ENCODE data around the gene KCNJ3.
"Not testable (repeated sequence)": the region's sequence is repeated elsewhere in the genome, so short reads cannot be mapped to it uniquely, and the experiment has no call there.

The KCNJ3 gene

DNA sequence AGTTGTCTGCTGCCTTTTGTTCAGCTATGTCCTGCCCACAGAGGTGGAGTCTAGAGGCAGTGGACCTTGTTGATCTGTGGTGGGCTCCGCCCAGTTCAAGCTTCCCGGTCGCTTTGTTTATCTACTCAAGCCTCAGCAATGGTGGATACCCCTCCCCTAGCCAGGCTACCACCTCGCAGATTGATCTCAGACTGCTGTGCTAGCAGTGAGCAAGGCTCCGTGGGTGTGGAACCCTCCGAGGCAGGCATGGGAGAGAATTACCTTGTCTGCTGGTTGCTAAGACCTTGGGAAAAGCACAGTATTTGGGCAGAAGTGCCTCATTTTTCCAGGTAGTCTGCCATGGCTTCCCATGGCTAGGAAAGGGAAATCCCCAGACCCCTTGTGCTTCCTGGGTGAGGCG, 146.0 kb downstream of the KCNJ3 start:
- in situ Hi-C loops (cut with HindIII; ENCODE audit: low sequenced_read_pairs), result no loop called here
- TF ChIP-seq, protein P1, sequence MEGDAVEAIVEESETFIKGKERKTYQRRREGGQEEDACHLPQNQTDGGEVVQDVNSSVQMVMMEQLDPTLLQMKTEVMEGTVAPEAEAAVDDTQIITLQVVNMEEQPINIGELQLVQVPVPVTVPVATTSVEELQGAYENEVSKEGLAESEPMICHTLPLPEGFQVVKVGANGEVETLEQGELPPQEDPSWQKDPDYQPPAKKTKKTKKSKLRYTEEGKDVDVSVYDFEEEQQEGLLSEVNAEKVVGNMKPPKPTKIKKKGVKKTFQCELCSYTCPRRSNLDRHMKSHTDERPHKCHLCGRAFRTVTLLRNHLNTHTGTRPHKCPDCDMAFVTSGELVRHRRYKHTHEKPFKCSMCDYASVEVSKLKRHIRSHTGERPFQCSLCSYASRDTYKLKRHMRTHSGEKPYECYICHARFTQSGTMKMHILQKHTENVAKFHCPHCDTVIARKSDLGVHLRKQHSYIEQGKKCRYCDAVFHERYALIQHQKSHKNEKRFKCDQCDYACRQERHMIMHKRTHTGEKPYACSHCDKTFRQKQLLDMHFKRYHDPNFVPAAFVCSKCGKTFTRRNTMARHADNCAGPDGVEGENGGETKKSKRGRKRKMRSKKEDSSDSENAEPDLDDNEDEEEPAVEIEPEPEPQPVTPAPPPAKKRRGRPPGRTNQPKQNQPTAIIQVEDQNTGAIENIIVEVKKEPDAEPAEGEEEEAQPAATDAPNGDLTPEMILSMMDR (IDR thresholded peaks at IDR 0.05; ENCODE audit: low read depth, low read length), result no peak
- DNase-seq (ENCODE audit: low read depth, low spot score), result no peak
- no peak overlapping the region for H3K4me3 ChIP-seq (ENCODE audit: low read depth, low read length)

DNA sequence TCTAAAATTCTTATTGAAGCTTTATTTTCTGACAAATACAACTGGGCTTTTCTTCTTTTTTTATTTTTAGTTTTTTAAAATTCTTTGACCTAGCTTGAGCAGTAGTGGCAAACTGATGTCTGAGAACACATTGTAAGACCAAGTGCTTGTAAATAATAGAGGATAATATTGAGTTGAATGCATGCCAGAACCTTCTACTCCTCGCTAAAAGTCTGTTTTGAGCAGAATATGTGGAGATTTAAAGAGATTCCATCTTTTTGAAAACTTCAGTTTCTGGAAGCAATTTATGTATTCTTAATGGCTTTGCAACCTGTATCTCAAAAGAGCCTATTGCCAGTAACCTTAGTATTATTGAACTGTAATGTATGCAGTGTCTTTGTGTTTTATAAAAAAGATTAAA, 148.3 kb downstream of the KCNJ3 start:
- TF ChIP-seq, protein P1 (IDR thresholded peaks at IDR 0.05; ENCODE audit: low read depth, low read length), result no peak
- in situ Hi-C loops (cut with HindIII; ENCODE audit: low sequenced_read_pairs), result no loop called here
- no peak overlapping the region for H3K4me3 ChIP-seq (ENCODE audit: low read depth, low read length)
- no peak for DNase-seq (ENCODE audit: low read depth, low spot score)

DNA sequence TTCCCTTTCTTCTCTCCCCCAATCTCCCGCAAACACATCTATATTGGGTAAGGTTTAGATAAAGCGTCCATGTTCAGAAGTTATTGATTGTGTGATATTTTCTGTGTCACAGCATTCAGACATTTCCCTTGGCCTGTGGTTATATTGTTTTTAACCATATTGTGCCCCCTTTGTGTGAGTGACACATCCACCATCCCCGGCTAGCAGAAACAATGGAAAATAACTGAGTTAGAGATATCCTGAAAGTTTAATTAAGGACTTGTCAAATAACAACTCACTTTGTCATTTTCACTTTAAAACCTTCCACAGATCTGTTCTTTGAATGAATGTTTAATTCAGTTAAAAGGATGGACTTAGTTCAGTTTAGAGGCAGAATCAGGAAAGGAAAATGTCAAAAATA, 151.0 kb downstream of the KCNJ3 start:
- DNase-seq (ENCODE audit: low read depth, low spot score), result no peak
- in situ Hi-C loops (cut with HindIII; ENCODE audit: low sequenced_read_pairs), result no loop called here
- TF ChIP-seq, protein P1 (IDR thresholded peaks at IDR 0.05; ENCODE audit: low read depth, low read length), result no peak
- H3K4me3 ChIP-seq (ENCODE audit: low read depth, low read length), result no peak overlapping the region

DNA sequence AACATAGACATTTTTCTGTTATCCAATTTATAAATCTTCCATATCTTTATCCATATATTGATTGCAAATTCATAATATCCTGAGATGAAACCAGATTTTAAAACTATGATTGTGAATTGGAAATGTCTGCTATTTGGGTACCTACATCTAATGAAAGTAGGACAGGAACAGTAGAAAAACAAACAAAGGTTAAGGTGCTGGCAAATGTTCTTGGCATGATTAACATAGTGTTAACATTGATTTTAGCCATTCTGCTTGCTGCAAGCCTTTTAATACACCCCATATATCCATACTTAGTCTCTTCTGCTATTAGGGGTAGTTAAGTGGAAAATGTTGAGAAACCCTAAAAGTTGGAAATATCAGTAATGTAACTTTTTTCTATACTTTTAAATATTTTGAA, 152.0 kb downstream of the KCNJ3 start:
- H3K4me3 ChIP-seq (ENCODE audit: low read depth, low read length), result no peak overlapping the region
- TF ChIP-seq, protein P1 (IDR thresholded peaks at IDR 0.05; ENCODE audit: low read depth, low read length), result no peak
- no peak for DNase-seq (ENCODE audit: low read depth, low spot score)
- in situ Hi-C loops (cut with HindIII; ENCODE audit: low sequenced_read_pairs), result no loop called here

DNA sequence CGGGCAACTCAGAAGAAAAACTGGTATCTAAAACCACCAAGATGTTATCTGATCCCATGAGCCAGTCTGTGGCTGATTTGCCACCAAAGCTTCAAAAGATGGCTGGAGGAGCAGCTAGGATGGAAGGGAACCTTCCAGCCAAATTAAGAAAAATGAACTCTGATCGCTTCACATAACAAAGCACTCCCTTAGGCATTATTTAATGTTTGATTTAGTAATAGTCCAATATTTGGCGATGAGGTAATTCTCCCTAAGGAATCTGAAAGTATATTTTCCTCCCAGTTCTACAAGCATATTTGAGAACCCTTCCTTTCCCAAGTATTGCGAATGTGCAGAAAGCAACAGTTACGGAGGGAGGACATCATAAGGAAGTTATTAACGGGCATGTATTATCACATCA, 156.6 kb downstream of the KCNJ3 start:
- no peak overlapping the region for H3K4me3 ChIP-seq (ENCODE audit: low read depth, low read length)
- no peak for DNase-seq (ENCODE audit: low read depth, low spot score)
- TF ChIP-seq, protein P1 (IDR thresholded peaks at IDR 0.05; ENCODE audit: low read depth, low read length), result no peak
- in situ Hi-C loops (cut with HindIII; ENCODE audit: low sequenced_read_pairs), result no loop called here

DNA sequence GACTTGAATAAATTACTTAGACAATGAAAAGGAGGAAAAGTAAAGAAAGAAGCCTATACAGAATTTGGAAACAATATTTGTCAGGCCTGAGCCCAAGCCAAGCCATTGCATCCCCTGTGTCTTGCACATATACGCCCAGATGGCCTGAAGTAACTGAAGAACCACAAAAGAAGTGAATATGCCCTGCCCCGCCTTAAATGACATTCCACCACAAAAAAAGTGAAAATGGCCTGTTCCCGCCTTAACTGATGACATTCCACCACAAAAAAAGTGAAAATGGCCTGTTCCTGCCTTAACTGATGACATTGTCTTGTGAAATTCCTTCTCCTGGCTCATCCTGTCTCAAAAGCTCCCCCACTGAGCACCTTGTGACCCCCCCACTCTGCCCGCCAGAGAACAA, 168.7 kb downstream of the KCNJ3 start:
- in situ Hi-C loops (cut with HindIII; ENCODE audit: low sequenced_read_pairs); H3K4me3 ChIP-seq (ENCODE audit: low read depth, low read length); DNase-seq (ENCODE audit: low read depth, low spot score): not testable (repeated sequence)

DNA sequence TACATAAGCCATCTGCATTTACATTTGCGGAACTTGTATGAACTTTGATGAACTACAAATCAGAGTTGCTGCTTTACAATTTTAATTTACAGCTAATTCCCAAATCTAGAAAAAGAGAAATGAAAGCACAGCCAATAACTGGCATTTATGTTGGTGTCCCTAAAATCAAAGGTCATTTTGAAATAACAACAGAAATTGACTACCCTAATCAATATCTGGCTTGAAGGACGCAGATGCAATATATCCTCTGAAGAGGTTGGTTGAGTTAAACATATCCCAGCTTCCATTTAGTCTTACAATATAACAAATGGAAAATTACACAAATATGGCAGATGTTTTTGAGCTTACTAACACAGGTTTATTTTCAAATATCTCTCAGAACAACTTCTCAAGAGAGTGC, 177.5 kb downstream of the KCNJ3 start:
- DNase-seq (ENCODE audit: low read depth, low spot score), result no peak
- TF ChIP-seq, protein P1 (IDR thresholded peaks at IDR 0.05; ENCODE audit: low read depth, low read length), result no peak
- in situ Hi-C loops (cut with HindIII; ENCODE audit: low sequenced_read_pairs), result no loop called here
- H3K4me3 ChIP-seq (ENCODE audit: low read depth, low read length), result no peak overlapping the region

Data from astrocyte of the spinal cord (primary cell).